Measurements from ENCODE around the gene NR3C2. TPM values are rescaled to one million over a fixed set of nuclear protein-coding genes. Genes with fewer than 3 reads are reported as not detected.

Gene NR3C2
- total RNA-seq, 1 donor from 2014 or later = 11.5 TPM

DNA sequence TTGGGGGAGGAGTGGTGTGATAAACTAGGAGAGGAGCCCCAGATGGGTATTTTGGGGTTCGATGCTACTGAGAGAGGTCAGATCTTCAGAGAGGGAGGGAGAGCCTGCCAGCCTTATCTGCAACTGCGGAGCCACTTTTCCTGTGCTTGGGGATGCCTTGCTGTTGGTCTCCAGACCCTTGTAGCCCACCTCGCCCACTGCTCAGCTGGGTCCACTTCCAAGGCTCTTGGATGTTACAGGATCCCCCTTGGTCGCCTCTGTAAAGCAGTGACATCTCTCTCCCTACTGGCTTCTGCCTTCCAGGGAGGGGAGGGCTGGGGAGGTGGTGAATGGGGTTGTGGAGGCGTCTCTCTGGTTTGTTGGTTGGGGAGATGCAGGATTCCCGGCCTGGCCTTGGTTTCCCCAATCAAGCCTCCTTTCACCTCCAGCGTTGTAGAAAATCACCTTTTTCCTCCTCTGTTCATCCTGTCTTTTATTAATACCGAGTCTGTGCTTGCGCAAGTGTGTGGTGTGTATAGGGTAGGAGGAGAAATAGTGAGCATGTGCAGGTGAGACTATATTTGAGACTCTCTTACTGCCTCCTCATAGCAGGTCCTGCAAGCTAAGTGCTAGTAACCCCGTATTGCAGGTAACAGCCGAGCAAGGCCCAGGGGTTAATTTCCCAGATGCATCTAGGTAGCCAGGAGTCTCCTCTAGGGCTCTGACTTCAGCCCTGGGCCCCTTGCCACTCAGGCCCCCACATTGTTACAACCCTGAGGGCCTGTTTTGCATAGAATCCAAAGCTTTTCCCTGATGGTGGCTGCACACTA lies 372.9 kb downstream of the NR3C2 start:
- TF ChIP-seq, protein P1, sequence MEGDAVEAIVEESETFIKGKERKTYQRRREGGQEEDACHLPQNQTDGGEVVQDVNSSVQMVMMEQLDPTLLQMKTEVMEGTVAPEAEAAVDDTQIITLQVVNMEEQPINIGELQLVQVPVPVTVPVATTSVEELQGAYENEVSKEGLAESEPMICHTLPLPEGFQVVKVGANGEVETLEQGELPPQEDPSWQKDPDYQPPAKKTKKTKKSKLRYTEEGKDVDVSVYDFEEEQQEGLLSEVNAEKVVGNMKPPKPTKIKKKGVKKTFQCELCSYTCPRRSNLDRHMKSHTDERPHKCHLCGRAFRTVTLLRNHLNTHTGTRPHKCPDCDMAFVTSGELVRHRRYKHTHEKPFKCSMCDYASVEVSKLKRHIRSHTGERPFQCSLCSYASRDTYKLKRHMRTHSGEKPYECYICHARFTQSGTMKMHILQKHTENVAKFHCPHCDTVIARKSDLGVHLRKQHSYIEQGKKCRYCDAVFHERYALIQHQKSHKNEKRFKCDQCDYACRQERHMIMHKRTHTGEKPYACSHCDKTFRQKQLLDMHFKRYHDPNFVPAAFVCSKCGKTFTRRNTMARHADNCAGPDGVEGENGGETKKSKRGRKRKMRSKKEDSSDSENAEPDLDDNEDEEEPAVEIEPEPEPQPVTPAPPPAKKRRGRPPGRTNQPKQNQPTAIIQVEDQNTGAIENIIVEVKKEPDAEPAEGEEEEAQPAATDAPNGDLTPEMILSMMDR (conservative IDR thresholded peaks at IDR 0.05) = no peak
- no peaks in the 10 kb centered on the region for H3K27me3 Mint-ChIP-seq
- H3K4me1 Mint-ChIP-seq (ENCODE audit: unreplicated experiment) = peaks cover 17% of the 10 kb centered on the region
- no peak overlapping the region for H3K27ac Mint-ChIP-seq
- no peak for DNase-seq (ENCODE audit: extremely low spot score, unreplicated experiment)
- no peak overlapping the region for H3K4me3 Mint-ChIP-seq
- H3K36me3 Mint-ChIP-seq = peaks cover 20% of the 10 kb centered on the region
- H3K9me3 Mint-ChIP-seq = no peaks in the 10 kb centered on the region

DNA sequence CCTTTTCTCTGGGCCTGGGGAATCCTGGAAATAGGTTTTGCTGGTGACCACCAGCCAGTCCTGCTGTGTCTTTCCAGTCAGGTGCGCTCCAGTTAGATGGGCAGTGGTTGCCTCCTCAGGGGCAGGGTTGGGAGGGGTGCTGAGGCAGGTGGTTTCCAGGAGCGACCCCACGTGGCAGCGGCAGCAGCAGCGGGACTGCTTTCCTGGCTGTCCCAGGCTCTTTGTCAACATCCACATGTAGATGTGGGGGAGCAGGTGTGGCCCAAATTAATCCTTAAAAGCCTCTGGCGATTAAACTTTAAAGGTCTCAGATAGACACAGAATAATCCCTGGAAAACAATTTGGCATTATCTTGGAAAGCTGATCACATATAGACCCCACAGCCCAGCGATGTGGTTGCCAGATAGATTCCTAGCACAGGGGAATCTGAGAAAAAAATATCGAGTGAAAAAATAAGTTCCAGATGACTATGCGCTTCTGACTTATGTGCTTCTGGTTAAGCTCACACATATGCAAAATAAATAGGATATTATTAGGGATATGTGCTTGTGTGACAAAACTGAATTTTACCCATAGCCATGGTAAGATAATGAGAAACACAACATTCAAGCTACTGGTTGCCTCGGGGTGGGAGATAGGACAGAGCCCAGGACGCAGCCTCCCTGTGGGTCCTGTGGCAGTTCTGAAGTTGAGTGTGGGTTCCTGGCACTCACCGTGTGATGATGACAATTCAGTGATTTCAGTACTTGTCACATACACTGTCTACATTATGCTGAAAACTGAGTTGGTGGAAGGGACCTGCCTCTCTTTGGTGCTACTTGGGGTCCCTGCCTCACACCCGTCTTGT lies 373.9 kb downstream of the NR3C2 start:
- Mint-ChIP-seq H3K4me3 (no peak overlapping the region), H3K27me3 (no peaks in the 10 kb centered on the region), H3K27ac (no peak overlapping the region), H3K4me1 (ENCODE audit: unreplicated experiment) (peaks cover 20% of the 10 kb centered on the region), H3K9me3 (no peaks in the 10 kb centered on the region), H3K36me3 (peaks cover 15% of the 10 kb centered on the region)
- no peak for DNase-seq (ENCODE audit: extremely low spot score, unreplicated experiment)
- TF ChIP-seq, protein P1 (conservative IDR thresholded peaks at IDR 0.05) = no peak

DNA sequence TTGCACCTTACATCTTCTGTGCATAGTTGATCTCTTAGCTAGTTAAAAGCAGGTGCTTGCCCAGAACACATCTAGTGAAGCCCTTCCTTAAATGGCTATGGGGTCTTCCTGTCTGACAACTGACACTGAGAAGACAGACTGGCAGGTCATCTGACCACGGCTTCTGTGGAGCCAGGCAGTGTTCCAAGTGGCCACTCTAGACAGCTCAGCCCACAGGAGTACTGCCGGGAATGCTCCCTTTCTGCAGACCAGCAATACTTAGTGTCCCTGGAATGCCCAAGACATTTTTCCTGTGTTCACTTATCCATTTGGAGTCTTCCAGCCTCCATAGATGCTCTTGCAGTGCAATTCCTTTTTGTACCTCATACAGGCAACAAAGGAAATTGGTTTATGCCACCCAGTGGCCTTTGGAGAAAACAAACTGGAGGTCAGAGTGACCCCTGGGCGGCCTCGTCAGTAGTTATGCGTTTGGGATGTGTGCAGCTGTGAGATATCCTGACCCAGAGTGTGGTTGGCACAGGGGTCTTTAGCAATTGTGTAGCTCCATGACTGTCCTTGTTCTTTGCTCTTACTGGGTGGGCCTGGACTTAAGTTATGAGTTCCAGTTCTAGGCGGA lies 374.8 kb downstream of the NR3C2 start:
- peaks cover 15% of the 10 kb centered on the region for H3K36me3 Mint-ChIP-seq
- no peak for DNase-seq (ENCODE audit: extremely low spot score, unreplicated experiment)

DNA sequence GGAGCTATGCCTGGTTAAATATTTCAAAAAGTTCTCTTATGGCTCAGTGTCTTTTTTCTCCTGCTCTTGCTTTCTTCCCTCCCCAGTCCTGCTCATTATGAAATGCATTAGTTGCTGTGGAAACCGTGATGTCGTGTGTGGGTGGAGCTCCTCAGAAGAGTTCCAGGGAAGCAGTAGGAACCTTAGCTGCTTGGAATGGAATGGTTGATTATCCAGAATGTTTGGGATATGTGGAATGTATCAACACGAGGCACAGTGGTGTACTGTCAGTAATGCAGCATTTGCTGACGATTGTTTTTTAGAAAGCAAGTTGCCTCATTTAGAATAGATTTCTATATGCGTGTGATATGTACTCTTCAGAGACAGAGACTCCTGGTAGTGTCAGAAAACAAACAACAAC lies 377.1 kb downstream of the NR3C2 start:
- TF ChIP-seq, protein P1 (conservative IDR thresholded peaks at IDR 0.05) = no peak
- no peak for DNase-seq (ENCODE audit: extremely low spot score, unreplicated experiment)
- peaks cover 4% of the 10 kb centered on the region for H3K9me3 Mint-ChIP-seq
- H3K4me1 Mint-ChIP-seq (ENCODE audit: unreplicated experiment) = peaks cover 37% of the 10 kb centered on the region
- H3K36me3 Mint-ChIP-seq = peaks cover 19% of the 10 kb centered on the region
- H3K4me3 Mint-ChIP-seq = no peak overlapping the region
- no peaks in the 10 kb centered on the region for H3K27me3 Mint-ChIP-seq
- no peak overlapping the region for H3K27ac Mint-ChIP-seq

More for the DNA sequence above, 374.8 kb downstream of the NR3C2 start:
- no peak overlapping the region for H3K27ac Mint-ChIP-seq
- no peaks in the 10 kb centered on the region for H3K9me3 Mint-ChIP-seq
- TF ChIP-seq, protein P1 (conservative IDR thresholded peaks at IDR 0.05) = no peak
- no peak overlapping the region for H3K4me3 Mint-ChIP-seq
- H3K4me1 Mint-ChIP-seq (ENCODE audit: unreplicated experiment) = peaks cover 20% of the 10 kb centered on the region
- H3K27me3 Mint-ChIP-seq = no peaks in the 10 kb centered on the region

DNA sequence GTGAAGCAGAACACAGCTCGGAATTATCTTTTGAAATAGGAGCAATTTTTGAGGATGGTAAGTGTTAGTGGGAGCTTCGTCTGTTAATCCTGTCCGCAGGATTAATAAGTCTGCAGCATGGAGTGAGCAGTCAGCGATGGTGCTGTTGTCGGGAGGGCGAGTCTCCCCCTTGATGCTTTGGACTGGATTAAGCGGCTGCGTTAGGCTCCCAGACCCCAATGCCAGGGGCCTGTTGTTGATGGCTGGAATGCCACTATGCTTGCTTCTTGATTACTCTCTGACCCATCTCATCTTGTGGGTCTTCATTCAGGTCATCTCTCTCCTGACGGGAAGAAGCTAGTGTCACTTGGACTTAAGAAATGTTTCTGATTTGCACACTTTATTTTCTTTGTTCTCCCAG lies 377.8 kb downstream of the NR3C2 start:
- DNase-seq (ENCODE audit: extremely low spot score, unreplicated experiment) = no peak
- TF ChIP-seq, protein P1 (conservative IDR thresholded peaks at IDR 0.05) = no peak
- Mint-ChIP-seq H3K4me1 (ENCODE audit: unreplicated experiment) (peaks cover 35% of the 10 kb centered on the region), H3K36me3 (peaks cover 19% of the 10 kb centered on the region), H3K27ac (no peak overlapping the region), H3K9me3 (peaks cover 4% of the 10 kb centered on the region), H3K4me3 (no peak overlapping the region), H3K27me3 (no peaks in the 10 kb centered on the region)

All from type B pancreatic cell (in vitro differentiated cells).